ENCODE measurements around the gene DIPK1C. TPM values are rescaled to one million over a fixed set of nuclear protein-coding genes. Genes with fewer than 3 reads are reported as not detected.

The DIPK1C gene
- total and polyA plus RNA-seq, 9 of the 15 experiments (the other 6 are each of a cell fraction or from before 2014, with no cell fraction given), result 0.04 to 0.32 (median 0.15) TPM; not detected in 2

GRCh38 chr18:74495581-74496507 is 38.7 kb upstream of the DIPK1C start, which contains the start of gene CNDP2 (continued):
- no peak for TF ChIP-seq NCOA1 (IDR thresholded peaks at IDR 0.05; ENCODE audit: low read depth)
- no peak for TF ChIP-seq HNRNPK (IDR thresholded peaks at IDR 0.05; ENCODE audit: low read depth, low read length, poor library complexity, severe bottlenecking)
- TF ChIP-seq CAMTA2 (CRISPR knock-in tag; conservative IDR thresholded peaks at IDR 0.05), result no peak
- TF ChIP-seq, protein P1, sequence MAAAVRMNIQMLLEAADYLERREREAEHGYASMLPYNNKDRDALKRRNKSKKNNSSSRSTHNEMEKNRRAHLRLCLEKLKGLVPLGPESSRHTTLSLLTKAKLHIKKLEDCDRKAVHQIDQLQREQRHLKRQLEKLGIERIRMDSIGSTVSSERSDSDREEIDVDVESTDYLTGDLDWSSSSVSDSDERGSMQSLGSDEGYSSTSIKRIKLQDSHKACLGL (CRISPR knock-in tag; IDR thresholded peaks at IDR 0.05; ENCODE audit: borderline replicate concordance, poor library complexity, severe bottlenecking), result no peak
- TF ChIP-seq CBX8 (IDR thresholded peaks at IDR 0.05; ENCODE audit: borderline replicate concordance, extremely low read depth, low read depth, low read length, poor library complexity, severe bottlenecking), result no peak
- TF ChIP-seq, protein P2, sequence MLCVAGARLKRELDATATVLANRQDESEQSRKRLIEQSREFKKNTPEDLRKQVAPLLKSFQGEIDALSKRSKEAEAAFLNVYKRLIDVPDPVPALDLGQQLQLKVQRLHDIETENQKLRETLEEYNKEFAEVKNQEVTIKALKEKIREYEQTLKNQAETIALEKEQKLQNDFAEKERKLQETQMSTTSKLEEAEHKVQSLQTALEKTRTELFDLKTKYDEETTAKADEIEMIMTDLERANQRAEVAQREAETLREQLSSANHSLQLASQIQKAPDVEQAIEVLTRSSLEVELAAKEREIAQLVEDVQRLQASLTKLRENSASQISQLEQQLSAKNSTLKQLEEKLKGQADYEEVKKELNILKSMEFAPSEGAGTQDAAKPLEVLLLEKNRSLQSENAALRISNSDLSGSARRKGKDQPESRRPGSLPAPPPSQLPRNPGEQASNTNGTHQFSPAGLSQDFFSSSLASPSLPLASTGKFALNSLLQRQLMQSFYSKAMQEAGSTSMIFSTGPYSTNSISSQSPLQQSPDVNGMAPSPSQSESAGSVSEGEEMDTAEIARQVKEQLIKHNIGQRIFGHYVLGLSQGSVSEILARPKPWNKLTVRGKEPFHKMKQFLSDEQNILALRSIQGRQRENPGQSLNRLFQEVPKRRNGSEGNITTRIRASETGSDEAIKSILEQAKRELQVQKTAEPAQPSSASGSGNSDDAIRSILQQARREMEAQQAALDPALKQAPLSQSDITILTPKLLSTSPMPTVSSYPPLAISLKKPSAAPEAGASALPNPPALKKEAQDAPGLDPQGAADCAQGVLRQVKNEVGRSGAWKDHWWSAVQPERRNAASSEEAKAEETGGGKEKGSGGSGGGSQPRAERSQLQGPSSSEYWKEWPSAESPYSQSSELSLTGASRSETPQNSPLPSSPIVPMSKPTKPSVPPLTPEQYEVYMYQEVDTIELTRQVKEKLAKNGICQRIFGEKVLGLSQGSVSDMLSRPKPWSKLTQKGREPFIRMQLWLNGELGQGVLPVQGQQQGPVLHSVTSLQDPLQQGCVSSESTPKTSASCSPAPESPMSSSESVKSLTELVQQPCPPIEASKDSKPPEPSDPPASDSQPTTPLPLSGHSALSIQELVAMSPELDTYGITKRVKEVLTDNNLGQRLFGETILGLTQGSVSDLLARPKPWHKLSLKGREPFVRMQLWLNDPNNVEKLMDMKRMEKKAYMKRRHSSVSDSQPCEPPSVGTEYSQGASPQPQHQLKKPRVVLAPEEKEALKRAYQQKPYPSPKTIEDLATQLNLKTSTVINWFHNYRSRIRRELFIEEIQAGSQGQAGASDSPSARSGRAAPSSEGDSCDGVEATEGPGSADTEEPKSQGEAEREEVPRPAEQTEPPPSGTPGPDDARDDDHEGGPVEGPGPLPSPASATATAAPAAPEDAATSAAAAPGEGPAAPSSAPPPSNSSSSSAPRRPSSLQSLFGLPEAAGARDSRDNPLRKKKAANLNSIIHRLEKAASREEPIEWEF (CRISPR knock-in tag; IDR thresholded peaks at IDR 0.05), result no peak
- TF ChIP-seq, protein P3, sequence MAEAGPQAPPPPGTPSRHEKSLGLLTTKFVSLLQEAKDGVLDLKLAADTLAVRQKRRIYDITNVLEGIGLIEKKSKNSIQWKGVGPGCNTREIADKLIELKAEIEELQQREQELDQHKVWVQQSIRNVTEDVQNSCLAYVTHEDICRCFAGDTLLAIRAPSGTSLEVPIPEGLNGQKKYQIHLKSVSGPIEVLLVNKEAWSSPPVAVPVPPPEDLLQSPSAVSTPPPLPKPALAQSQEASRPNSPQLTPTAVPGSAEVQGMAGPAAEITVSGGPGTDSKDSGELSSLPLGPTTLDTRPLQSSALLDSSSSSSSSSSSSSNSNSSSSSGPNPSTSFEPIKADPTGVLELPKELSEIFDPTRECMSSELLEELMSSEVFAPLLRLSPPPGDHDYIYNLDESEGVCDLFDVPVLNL (CRISPR knock-in tag; IDR thresholded peaks at IDR 0.05; ENCODE audit: low read depth), result no peak
- TF ChIP-seq PHB (CRISPR knock-in tag; IDR thresholded peaks at IDR 0.05), result no peak
- 0 out of 2 replicates have a peak, but pooled peaks have one; percentile 8 for TF ChIP-seq ZNF511 (CRISPR knock-in tag; IDR thresholded peaks at IDR 0.05)
- TF ChIP-seq NEUROD1 (IDR thresholded peaks at IDR 0.05; ENCODE audit: borderline replicate concordance, low read depth, low read length, partially characterized antibody), result no peak
- TF ChIP-seq MIER1 (IDR thresholded peaks at IDR 0.05; ENCODE audit: low read depth), result no peak
- TF ChIP-seq BRCA1 (IDR thresholded peaks at IDR 0.05), result no peak
- no peak for TF ChIP-seq BRCA1 (CRISPR knock-in tag; IDR thresholded peaks at IDR 0.05)
- 0 out of 3 replicates have a peak, but pooled peaks of 1 of the 2 experiments have one; percentile 18 for TF ChIP-seq CBX3 (IDR thresholded peaks at IDR 0.05; ENCODE audit: borderline replicate concordance in 1 of 2, low read length in 2 of 2)
- TF ChIP-seq, protein P4, sequence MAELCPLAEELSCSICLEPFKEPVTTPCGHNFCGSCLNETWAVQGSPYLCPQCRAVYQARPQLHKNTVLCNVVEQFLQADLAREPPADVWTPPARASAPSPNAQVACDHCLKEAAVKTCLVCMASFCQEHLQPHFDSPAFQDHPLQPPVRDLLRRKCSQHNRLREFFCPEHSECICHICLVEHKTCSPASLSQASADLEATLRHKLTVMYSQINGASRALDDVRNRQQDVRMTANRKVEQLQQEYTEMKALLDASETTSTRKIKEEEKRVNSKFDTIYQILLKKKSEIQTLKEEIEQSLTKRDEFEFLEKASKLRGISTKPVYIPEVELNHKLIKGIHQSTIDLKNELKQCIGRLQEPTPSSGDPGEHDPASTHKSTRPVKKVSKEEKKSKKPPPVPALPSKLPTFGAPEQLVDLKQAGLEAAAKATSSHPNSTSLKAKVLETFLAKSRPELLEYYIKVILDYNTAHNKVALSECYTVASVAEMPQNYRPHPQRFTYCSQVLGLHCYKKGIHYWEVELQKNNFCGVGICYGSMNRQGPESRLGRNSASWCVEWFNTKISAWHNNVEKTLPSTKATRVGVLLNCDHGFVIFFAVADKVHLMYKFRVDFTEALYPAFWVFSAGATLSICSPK (IDR thresholded peaks at IDR 0.05; ENCODE audit: borderline replicate concordance), result no peak
